ENCODE data around the gene CRYL1.

Gene CRYL1

GRCh38 chr13:20525601-20526544 is at the start of gene CRYL1:
TSS of gene CRYL1 (minus strand) at chr13:20525857. CDS start at chr13:20525794, 63 bp downstream.
- peak; percentile 38 for DNase-seq

DNA sequence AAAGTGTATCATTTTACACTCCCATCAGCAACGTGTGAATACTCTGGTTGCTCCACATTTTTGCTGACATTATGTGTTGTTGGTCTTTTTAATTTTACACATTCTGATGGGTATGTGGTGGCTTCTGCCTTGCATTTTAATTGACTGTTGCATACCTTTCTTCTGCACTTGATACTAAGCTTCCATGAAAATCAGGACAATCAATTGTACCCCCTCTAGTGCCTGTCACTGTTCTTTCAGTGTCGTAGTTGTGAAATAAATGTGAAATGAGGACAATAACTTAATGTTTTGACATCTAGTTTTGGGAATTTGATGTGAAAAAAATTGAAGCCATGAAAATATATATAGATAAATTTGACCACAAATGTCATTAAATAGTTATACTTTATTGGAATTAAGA is 48.0 kb upstream of the CRYL1 start:
- no peak for DNase-seq

DNA sequence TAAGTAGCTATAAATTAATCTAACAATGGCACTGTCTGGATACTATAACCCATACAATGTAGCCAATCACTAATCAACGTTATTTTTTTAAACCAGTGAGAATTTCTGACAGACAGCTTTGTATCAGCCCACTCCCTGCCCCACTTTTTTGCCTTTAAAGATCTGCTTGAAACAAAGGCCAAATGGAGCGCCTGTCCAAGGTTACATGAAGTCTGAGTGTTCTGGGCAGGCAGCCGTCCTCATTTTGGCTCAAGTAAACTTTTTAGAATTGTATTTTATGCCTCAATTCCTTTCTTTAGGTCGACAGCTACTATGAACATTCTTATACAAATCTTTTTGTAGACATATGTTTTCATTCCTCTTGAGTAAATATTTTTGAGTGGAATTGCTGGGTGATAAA is 47.5 kb upstream of the CRYL1 start:
- DNase-seq, result no peak

- no peak for DNase-seq
Measured at GRCh38 chr13:20571676-20572075, 46.0 kb upstream of the CRYL1 start.

DNA sequence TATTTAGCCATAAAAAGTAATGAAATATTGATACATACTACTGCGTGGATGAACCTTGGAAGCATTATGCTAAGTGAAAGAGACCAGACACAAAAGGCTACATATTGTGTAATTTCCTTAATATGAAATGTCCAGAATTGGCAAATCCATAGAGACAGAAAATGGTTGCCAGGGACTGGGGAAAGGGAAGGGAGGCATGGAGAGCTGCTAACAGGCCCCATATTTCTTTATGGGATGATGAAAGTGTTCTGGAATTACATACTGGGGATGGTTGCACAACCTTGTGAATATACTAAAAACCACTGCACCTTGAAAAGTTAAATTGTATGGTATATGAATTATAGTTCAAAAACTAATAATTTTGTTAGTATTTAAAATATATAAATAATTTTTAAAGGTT is 44.9 kb upstream of the CRYL1 start:
- DNase-seq, result no peak

GRCh38 chr13:20567881-20568528 is 42.3 kb upstream of the CRYL1 start:
- DNase-seq, result no peak

DNA sequence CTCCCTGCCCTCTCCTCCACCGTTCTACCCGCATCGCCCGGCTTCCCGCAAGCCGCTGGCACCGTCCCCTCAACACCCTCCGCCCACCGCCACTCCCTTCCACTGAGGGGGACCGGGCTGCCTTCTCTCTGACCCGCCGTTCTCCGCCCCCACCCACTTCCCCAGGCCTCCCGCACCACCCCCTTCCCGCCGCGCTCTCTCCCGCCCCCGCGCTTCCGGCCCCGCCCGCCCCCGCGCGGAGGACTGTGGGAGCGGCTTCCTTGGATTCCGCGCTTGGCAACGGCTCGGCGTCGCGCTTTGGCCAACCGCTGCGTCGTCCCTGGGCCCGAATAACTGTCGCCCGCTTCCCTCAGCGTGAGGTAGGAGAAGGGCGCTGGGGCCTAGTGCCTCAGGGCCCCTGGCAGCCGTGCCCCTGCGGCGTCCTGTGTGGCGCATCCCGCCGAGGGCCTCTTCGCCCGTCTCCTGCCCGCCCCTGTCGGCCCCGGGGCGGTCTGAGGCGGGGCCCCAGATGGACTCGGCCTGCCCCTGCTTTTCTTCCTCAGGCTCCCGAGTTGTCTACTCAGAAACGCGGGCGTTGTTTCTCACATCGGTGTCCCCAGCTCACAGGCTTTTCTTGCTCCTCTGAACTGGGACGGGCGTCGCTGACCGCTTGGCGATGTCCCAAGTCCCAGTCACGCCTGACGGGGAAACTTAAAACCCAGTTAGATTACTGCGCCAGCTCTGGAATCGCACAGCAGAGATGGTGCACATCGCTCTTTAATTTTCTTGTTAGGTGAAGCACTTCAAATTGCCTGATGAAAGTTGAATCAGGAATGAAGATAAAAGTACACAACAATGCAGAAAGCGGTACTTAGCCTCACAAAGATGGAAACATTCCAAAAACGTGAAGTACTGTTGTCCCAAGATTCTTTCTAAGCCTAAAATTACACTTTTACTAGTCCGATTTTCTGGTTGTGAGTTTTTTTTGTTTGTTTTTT is 41.5 kb upstream of the CRYL1 start, which contains the start of gene IFT88:
Gene IFT88, plus strand, starts transcription at position 260 of the 977 bp plus-strand sequence. CDS start 7,229 bp downstream, outside the sequence.
- peak; percentile 86 for DNase-seq

DNA sequence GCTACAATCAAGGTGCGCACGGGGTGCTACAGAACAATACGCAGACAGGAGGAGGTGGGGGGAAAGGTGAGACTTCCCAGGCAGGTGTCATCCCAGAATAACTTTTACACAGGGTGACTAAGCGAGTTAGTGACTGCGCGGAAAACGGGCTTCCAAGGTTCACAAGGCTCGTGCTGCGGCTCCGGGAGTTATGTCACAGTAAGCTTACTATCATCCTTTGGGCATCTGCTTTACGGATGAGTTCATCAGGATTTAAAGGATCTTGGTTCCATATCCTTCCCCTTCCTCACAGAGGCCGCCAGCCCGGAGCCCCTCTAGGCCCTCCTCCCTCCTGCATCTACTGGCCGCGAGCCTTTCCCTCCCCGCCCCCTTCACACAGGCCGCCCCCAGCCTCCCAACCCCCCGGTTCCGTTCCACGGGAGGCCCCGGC is 40.8 kb upstream of the CRYL1 start:
- peak; percentile 37 for DNase-seq

DNA sequence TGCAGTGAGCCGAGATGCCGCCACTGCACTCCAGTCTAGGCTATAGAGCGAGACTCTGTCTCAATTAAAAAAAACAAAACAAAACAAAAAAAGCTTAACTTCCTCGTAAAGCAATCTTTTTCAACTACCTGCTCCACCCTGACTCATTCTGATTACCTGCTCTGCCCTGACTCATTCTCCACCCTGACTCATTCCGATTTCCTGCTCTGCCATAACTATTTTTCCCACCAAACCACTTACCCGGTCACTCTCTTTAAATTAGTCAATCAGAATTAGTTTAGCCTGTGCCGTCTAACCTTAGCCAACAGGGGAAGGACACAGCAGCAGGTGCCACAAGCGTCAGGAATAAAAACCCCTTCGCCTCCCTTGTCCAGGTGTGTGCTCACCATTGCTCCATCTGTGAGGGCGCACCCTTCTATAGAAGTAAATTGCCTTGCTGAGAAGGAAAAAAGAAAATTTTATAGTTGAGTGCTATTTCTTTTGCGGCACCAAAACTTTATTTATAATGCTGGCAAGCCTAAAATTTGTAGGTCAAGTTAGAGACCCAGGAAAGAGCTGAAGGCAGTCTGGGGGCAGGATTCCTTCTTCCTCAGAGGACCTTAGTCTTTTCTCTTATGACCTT is 39.6 kb upstream of the CRYL1 start:
- DNase-seq, result no peak

DNA sequence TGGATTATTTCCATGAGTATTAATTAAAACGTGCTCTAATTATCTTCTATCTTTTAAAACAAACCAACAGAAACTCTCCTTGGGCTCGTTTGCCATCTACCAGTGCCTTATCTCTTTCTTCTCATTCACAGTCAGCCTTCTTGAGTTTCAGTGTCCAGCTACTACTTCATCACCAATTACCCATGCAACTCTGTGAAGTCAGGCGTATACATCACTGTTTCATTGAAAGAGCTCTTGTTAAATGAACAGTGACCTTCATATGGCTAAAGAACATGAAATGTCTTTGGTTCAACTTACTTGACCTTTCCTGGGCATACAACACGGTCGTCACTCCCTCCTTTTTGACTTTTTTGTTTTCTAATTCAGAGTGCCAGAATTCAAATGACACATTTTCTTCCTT is 36.1 kb upstream of the CRYL1 start:
- DNase-seq, result no peak

- no peak for DNase-seq
Measured at GRCh38 chr13:20559659-20560356, 34.2 kb upstream of the CRYL1 start.

- no peak for DNase-seq
Measured at GRCh38 chr13:20558982-20559381, 33.3 kb upstream of the CRYL1 start.

DNA sequence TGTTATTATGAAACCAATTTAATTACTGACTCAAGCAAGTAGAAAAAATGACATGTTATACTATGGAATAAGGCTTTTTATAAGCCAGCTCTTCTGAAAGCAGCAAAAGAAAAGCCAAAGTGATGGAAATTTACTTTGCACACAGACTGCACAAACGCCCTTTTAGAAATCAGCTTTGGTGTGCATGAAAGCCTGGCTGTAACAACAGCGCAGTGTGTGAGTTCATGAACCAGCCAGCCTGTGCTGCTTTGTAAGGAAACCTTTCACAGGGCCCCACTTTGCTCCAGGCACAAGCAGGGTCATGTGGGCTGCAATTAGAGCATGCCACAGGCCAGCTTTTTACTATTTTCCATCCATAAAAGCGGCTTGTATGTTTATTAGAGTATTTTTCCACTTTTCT is 27.7 kb upstream of the CRYL1 start:
- no peak for DNase-seq

- no peak for DNase-seq
Measured at GRCh38 chr13:20550799-20551198, 25.1 kb upstream of the CRYL1 start.

DNA sequence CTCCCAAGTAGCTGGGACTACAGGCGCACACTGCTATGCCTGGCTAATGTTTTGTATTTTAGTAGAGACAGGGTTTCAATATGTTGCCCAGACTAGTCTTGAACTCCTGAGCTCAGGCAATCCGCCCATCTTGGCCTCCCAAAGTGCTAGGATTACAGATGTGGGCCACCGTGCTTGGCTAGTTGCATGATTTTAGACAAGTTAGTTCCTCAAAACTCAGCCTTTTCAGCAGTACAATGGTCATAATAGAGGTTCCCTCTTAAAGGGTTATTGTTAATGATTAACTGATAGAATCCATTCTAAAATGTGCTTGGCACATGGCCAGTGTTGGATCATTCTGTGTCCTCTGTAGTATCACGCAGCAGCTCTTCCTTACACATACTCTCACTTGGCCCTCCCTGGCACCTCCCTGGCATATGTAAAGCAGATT is 21.8 kb upstream of the CRYL1 start:
- DNase-seq, result no peak

- no peak for DNase-seq
Measured at GRCh38 chr13:20546556-20546955, 20.9 kb upstream of the CRYL1 start.

- no peak for DNase-seq
Measured at GRCh38 chr13:20544201-20544923, 18.7 kb upstream of the CRYL1 start.

GRCh38 chr13:20536992-20537391 is 11.3 kb upstream of the CRYL1 start:
- no peak for DNase-seq

GRCh38 chr13:20534038-20534608 is 8.5 kb upstream of the CRYL1 start:
- no peak for DNase-seq

DNA sequence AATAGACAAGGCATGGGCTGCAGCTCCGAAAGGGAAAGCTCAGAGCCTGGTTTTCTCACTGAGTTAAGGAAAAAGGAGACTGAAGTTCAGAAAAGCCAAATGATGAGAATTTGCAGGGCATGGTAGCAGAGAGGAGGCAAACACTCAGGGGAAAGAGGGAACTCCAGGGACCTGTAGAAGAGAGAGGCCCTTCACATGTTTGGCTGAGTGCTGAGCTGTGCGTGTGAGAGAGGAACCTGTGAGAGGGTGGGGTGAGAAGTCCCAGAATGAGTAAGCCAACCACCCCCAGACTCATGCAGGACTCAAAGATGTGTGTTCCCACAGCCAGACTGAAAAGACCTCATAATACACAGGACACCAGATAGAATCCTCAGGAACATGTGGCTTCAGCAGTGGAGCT is 2.8 kb upstream of the CRYL1 start:
- no peak for DNase-seq

DNA sequence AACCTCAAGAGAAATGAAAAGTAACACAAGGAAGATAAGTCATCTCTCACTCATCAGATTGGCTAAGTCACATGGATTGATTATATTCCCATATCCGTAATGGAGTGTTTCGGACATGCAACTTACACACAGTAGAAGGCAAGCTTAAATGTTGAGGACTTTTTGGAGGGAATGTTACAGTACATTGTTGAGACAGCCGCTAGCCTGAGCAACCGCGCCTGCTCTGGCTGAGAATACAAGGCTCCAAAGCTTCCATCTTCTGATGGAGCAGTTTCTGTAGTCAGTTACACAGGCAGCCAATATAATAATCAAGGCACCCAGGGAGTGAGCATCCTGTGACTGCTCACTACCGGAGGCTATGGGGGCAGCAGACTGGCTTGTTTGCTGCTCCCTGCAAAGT is 1.0 kb upstream of the CRYL1 start:
- no peak for DNase-seq

Data from RPMI8226 (cell line).